ENCODE measurements around the gene BOD1L1. TPM values are rescaled to one million over a fixed set of nuclear protein-coding genes. Genes with fewer than 3 reads are reported as not detected.
A peak's percentile ranks its signal among the peaks of the same experiment; 100 is the strongest.

Gene BOD1L1
- total and polyA plus RNA-seq, 2 of the 8 experiments (the other 6 are each of a cell fraction or from before 2014, with no cell fraction given) = 6.8 to 39.3 TPM

DNA sequence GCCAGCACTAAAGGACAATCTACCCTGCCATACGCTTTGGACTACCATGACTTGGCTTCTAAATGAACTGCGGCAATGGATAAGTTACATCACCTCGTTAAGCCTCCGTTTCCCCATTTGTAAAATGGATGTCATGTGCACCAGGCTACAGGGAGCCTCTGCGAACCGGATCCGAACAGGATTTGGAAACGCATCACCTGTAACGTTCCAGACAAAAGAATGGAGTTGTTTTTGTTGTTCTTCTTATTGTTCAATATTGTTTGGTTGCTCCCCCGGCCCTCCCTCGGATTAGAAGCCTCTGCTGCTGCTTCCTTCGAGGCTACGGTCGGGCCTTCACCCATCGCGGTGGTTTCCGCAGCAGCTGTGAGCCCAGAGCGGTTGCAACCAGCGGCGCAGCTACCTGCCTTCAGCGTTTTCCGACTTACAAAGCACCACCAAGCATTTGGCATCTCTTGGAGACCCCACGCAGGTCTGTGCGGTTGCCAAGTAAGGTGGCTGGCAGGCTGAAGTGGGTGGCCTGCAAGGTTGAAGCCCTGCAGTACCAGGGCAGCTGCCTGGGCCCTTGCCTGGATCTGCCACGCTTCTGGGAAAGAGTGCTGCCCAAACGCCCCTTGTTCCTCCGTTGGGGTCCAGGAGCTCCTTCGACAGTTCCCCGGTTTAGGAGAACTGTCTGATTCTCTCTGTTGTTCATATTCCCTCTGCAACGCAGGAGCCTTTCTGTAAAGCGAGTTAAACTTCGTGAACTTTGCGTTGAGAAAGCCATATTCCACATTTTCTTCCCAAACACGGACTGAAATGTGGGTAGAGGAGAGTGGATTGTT, 90.3 kb downstream of the BOD1L1 start:
- DNase-seq (ENCODE audit: low read depth in 1 of 2, low spot score in 2 of 2) (peak in 1 of 2 experiments; percentile 58), FAIRE-seq (peak; percentile 32)
- H4K5ac ChIP-seq (ENCODE audit: insufficient read length, low read depth, low read length) = no peak overlapping the region
- peaks cover 6 to 30% (median 15%) of the 10 kb centered on the region in 4 experiments for H3K4me1 ChIP-seq (replicated peaks in 1 of 4; ENCODE audit: control insufficient read depth in 3 of 4, insufficient read depth in 4 of 4, low read length in 3 of 4)
- H2AK5ac ChIP-seq (ENCODE audit: low read depth, low read length) = no peak overlapping the region
- no peak overlapping the region for H3K14ac ChIP-seq (ENCODE audit: insufficient read length)
- no peak overlapping the region; the same call in 1 of the 2 replicates for H2BK20ac ChIP-seq (ENCODE audit: low read length)
- 0 out of 2 replicates have a peak overlapping the region, but pooled peaks have one; percentile 40 for H3K18ac ChIP-seq (ENCODE audit: extremely low read depth, low read length)
- H3K4me3 ChIP-seq (ENCODE audit: extremely low read depth in 1 of 4, insufficient read depth in 2 of 4, low read depth in 3 of 4, low read length in 4 of 4) = no peak overlapping the region
- no peak overlapping the region for H4K8ac ChIP-seq (ENCODE audit: extremely low read depth, insufficient read depth, low read length)
- peaks cover 0 to 3% of the 10 kb centered on the region in 2 experiments; a peak in 2 of 4 replicates for H3K9me3 ChIP-seq (ENCODE audit: insufficient read depth in 2 of 2, low read depth in 1 of 2, low read length in 1 of 2)
- no peak overlapping the region for H2AFZ ChIP-seq (ENCODE audit: low read length)
- H3K79me2 ChIP-seq (ENCODE audit: control insufficient read depth in 1 of 2, insufficient read depth in 2 of 2, low read length in 2 of 2) = no peaks in the 10 kb centered on the region
- CTCF ChIA-PET (ENCODE audit: partially characterized antibody) = interaction anchor here (1.4 to 2.4 kb wide), 5 partner anchors 9 to 16 kb away, joined by 4 to 13 read pairs (median 9); no protein-coding TSS in a partner anchor
- H3K79me1 ChIP-seq (ENCODE audit: low read depth, low read length) = no peaks in the 10 kb centered on the region
- peaks cover 0 to 2% (median 0%) of the 10 kb centered on the region in 4 experiments; a peak in 1 of 8 replicates for H3K36me3 ChIP-seq (ENCODE audit: control insufficient read depth in 2 of 4, insufficient read depth in 4 of 4, low read length in 3 of 4)
- WGBS, 2 experiments (ENCODE audit: extremely low coverage in 1 of 2, insufficient coverage in 1 of 2, insufficient read length in 1 of 2, insufficient replicate concordance in 2 of 2, low coverage in 1 of 2, low lambda C conversion rate in 2 of 2, missing lambda C conversion rate in 1 of 2) = 6% methylated on average over 31 of the region's 34 CpGs; no CpG with 5 or more reads in 1 of the 2 experiments
- H4K91ac ChIP-seq (replicated peaks; ENCODE audit: insufficient read length, low read length) = no peak overlapping the region
- peaks cover 96 to 100% (median 100%) of the 10 kb centered on the region in 4 experiments for H3K27me3 ChIP-seq (replicated peaks in 1 of 4; ENCODE audit: control insufficient read depth in 3 of 4, extremely low read depth in 1 of 4, insufficient read depth in 3 of 4, low read length in 3 of 4)
- H3K4ac ChIP-seq (replicated peaks; ENCODE audit: insufficient read length, low read depth, low read length) = no peak overlapping the region
- no peak overlapping the region for H2BK5ac ChIP-seq (ENCODE audit: low read depth, low read length)
- H4K20me1 ChIP-seq (replicated peaks in 1 of 2; ENCODE audit: control insufficient read depth in 1 of 2, insufficient read depth in 2 of 2, low read length in 2 of 2) = peaks cover 10 to 49% of the 10 kb centered on the region in 2 experiments
- no peak overlapping the region; a peak in 1 of 4 replicates for H3K4me2 ChIP-seq (ENCODE audit: insufficient read depth in 1 of 2, low read depth in 2 of 2, low read length in 2 of 2)
- no peak overlapping the region for H3K23ac ChIP-seq (ENCODE audit: insufficient read length)
- H3K23me2 ChIP-seq (ENCODE audit: low read depth, low read length) = peaks cover 2% of the 10 kb centered on the region; the same call in 1 of the 2 replicates
- POLR2A ChIA-PET (ENCODE audit: partially characterized antibody) = interaction anchor here (0.7 to 1.9 kb wide), 5 partner anchors 9 to 54 kb away, joined by 3 to 9 read pairs (median 3); no protein-coding TSS in a partner anchor
- no peak overlapping the region for H3K9ac ChIP-seq (replicated peaks in 1 of 4; ENCODE audit: extremely low read depth in 1 of 4, low read depth in 3 of 4, low read length in 3 of 4)
- peak overlapping the region; percentile 63; the same call in 1 of the 2 replicates for H2BK12ac ChIP-seq (ENCODE audit: low read depth, low read length)
- H2BK120ac ChIP-seq (replicated peaks; ENCODE audit: low read depth, low read length) = no peak overlapping the region
- H2BK15ac ChIP-seq (ENCODE audit: low read length) = peak overlapping the region; percentile 95; the same call in 1 of the 2 replicates
- no peak overlapping the region for H3K56ac ChIP-seq (replicated peaks; ENCODE audit: insufficient read length, low read depth, low read length)
- no peak overlapping the region for H3K27ac ChIP-seq (ENCODE audit: low read depth, low read length)
- TF ChIP-seq EZH2 (IDR thresholded peaks at IDR 0.05; ENCODE audit: low read depth, low read length, severe bottlenecking) (peak; percentile 98), EGR1 (IDR thresholded peaks at IDR 0.05; ENCODE audit: borderline replicate concordance, low read depth, low read length) (no peak), ASH2L (IDR thresholded peaks at IDR 0.05; ENCODE audit: low read length) (no peak), SUZ12 (IDR thresholded peaks at IDR 0.05; ENCODE audit: low read length) (peak; percentile 98), SIRT6 (IDR thresholded peaks at IDR 0.05; ENCODE audit: low read length) (no peak), HDAC6 (IDR thresholded peaks at IDR 0.05; ENCODE audit: low read depth, low read length) (no peak), CREB1 (IDR thresholded peaks at IDR 0.05) (no peak), CBX5 (IDR thresholded peaks at IDR 0.05; ENCODE audit: low read depth, low read length) (no peak)
- TF ChIP-seq, protein P1, sequence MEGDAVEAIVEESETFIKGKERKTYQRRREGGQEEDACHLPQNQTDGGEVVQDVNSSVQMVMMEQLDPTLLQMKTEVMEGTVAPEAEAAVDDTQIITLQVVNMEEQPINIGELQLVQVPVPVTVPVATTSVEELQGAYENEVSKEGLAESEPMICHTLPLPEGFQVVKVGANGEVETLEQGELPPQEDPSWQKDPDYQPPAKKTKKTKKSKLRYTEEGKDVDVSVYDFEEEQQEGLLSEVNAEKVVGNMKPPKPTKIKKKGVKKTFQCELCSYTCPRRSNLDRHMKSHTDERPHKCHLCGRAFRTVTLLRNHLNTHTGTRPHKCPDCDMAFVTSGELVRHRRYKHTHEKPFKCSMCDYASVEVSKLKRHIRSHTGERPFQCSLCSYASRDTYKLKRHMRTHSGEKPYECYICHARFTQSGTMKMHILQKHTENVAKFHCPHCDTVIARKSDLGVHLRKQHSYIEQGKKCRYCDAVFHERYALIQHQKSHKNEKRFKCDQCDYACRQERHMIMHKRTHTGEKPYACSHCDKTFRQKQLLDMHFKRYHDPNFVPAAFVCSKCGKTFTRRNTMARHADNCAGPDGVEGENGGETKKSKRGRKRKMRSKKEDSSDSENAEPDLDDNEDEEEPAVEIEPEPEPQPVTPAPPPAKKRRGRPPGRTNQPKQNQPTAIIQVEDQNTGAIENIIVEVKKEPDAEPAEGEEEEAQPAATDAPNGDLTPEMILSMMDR (IDR thresholded peaks at IDR 0.05; ENCODE audit: control extremely low read depth in 1 of 3, insufficient read depth in 1 of 3, low read depth in 1 of 3, low read length in 3 of 3) = no peak

All from H1 (cell line).